ENCODE data around the gene DENND2A. TPM values are rescaled to one million over a fixed set of nuclear protein-coding genes. Genes with fewer than 3 reads are reported as not detected.

The DENND2A gene
- total RNA-seq, 1 donor from 2014 or later: 14.9 TPM

Other genes with a start within 250 kb of the DENND2A start
- gene SLC37A3, start 242.3 kb downstream of the DENND2A start, total RNA-seq: 35.8 TPM
- gene RAB19, start 236.8 kb downstream of the DENND2A start, total RNA-seq: 3.7 TPM
- 108 TPM for gene MKRN1, start 161.3 kb downstream of the DENND2A start, total RNA-seq
- 28.9 TPM for gene ADCK2, start 32.1 kb upstream of the DENND2A start, total RNA-seq
- gene NDUFB2, start 55.9 kb upstream of the DENND2A start, total RNA-seq: 180 TPM

Data from ureter (tissue), 1 donor.